PC-3 (cell line): ENCODE measurements around the gene ANKRD50.

Experiments
- CTCF ChIP-seq: fragments of 300-600 bp; sonication (generic); conservative IDR thresholded peaks from 2 replicates; pipeline ENCODE4 v1.5.1; 2017; ENCODE audit warnings: antibody characterized with exemption, low read depth, mild to moderate bottlenecking, low read length
- EZH2 ChIP-seq: fragments of 300-600 bp; sonication (generic); IDR thresholded peaks from one replicate; pipeline ENCODE4 v1.6.1; 2017; ENCODE audit warnings: antibody characterized with exemption, mild to moderate bottlenecking, low read length; ENCODE audit not compliant: unreplicated experiment
- EZH2phosphoT487 ChIP-seq: fragments of 300-600 bp; sonication (generic); IDR thresholded peaks from 2 replicates; pipeline ENCODE4 v1.6.1; 2018; ENCODE audit warnings: mild to moderate bottlenecking, antibody characterized with exemption, low read length, borderline replicate concordance

GRCh38 chr4:124640022-124640730 lies 72.4 kb downstream of the ANKRD50 start:
- TF ChIP-seq CTCF = no peak
- TF ChIP-seq EZH2 = no peak
- TF ChIP-seq EZH2phosphoT487 = no peak
